ENCODE data around the gene ARID2. TPM values are rescaled to one million over a fixed set of nuclear protein-coding genes. Genes with fewer than 3 reads are reported as not detected.
A peak's percentile ranks its signal among the peaks of the same experiment; 100 is the strongest.

ARID2 gene
- total RNA-seq, 2 donors from 2014 or later, result 30.5 to 36.2 TPM

DNA sequence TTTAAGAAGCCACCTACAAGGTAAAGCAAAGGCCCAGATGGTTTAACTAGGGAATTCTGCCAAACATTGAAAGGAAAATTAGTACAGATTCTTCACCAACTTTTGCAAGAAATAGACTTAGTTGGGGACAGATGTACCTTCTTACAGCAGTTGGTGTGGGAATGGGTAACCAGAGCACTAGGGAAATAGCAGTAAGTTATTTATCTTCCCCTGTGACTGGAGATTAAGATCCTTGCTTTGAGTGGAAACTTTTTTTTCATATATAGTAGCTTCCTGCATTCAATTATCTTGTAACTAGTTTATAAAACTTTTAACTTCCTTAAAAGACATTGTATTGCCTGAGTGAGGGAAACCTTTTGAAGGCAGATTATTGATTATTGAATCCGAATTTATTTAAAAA, 44.2 kb downstream of the ARID2 start:
- Histone ChIP-seq H3K27me3 (replicated peaks; ENCODE audit: insufficient read depth) (no peaks in the 10 kb centered on the region), H3K4me1 (ENCODE audit: control insufficient read depth in 1 of 2, low read depth in 2 of 2) (peaks cover 24 to 25% of the 10 kb centered on the region in 2 donors), H3K36me3 (no peaks in the 10 kb centered on the region), H3K27ac (no peak overlapping the region), H3K4me3 (no peak overlapping the region), H3K9me3 (no peaks in the 10 kb centered on the region)
- TF ChIP-seq, protein P1, sequence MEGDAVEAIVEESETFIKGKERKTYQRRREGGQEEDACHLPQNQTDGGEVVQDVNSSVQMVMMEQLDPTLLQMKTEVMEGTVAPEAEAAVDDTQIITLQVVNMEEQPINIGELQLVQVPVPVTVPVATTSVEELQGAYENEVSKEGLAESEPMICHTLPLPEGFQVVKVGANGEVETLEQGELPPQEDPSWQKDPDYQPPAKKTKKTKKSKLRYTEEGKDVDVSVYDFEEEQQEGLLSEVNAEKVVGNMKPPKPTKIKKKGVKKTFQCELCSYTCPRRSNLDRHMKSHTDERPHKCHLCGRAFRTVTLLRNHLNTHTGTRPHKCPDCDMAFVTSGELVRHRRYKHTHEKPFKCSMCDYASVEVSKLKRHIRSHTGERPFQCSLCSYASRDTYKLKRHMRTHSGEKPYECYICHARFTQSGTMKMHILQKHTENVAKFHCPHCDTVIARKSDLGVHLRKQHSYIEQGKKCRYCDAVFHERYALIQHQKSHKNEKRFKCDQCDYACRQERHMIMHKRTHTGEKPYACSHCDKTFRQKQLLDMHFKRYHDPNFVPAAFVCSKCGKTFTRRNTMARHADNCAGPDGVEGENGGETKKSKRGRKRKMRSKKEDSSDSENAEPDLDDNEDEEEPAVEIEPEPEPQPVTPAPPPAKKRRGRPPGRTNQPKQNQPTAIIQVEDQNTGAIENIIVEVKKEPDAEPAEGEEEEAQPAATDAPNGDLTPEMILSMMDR (IDR thresholded peaks at IDR 0.05), result no peak
- ATAC-seq (ENCODE audit: insufficient number of reproducible peaks, low FRiP score, low read depth), result no peak
- no peak for DNase-seq (ENCODE audit: low spot score)

GRCh38 chr12:45774508-45775162, 45.1 kb downstream of the ARID2 start:
- Histone ChIP-seq H3K27me3 (replicated peaks; ENCODE audit: insufficient read depth) (no peaks in the 10 kb centered on the region), H3K36me3 (no peaks in the 10 kb centered on the region), H3K4me1 (ENCODE audit: control insufficient read depth in 1 of 2, low read depth in 2 of 2) (peaks cover 24 to 25% of the 10 kb centered on the region in 2 donors), H3K9me3 (no peaks in the 10 kb centered on the region), H3K27ac (peak overlapping the region in 1 of 2 donors; percentile 7), H3K4me3 (no peak overlapping the region)
- no peak for ATAC-seq (ENCODE audit: insufficient number of reproducible peaks, low FRiP score, low read depth)
- no peak for DNase-seq (ENCODE audit: low spot score)
- TF ChIP-seq, protein P1 (IDR thresholded peaks at IDR 0.05), result no peak

DNA sequence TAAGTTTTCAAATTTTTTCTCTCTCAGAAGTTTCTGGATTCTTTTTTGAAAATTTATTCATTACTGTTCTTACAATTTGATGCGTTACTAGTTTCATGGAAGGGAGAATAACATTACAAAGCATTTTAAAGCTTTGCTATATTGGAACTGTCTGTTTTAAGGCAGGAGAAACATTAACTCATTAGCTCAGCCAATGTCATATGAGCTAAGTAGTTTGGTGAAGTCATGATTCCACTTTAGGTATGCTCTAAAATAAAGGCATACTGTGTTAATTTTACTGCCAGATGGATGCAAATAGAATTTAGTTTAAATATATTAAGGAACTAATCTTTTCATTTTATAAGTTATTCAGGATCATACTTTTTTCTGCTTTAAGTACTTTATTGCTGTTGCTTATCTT, 46.0 kb downstream of the ARID2 start:
- Histone ChIP-seq H3K36me3 (no peaks in the 10 kb centered on the region), H3K9me3 (no peaks in the 10 kb centered on the region), H3K4me3 (no peak overlapping the region), H3K27me3 (replicated peaks; ENCODE audit: insufficient read depth) (no peaks in the 10 kb centered on the region), H3K4me1 (ENCODE audit: control insufficient read depth in 1 of 2, low read depth in 2 of 2) (peaks cover 24 to 25% of the 10 kb centered on the region in 2 donors), H3K27ac (no peak overlapping the region)
- TF ChIP-seq, protein P1 (IDR thresholded peaks at IDR 0.05), result no peak
- DNase-seq (ENCODE audit: low spot score), result no peak
- no peak for ATAC-seq (ENCODE audit: insufficient number of reproducible peaks, low FRiP score, low read depth)

DNA sequence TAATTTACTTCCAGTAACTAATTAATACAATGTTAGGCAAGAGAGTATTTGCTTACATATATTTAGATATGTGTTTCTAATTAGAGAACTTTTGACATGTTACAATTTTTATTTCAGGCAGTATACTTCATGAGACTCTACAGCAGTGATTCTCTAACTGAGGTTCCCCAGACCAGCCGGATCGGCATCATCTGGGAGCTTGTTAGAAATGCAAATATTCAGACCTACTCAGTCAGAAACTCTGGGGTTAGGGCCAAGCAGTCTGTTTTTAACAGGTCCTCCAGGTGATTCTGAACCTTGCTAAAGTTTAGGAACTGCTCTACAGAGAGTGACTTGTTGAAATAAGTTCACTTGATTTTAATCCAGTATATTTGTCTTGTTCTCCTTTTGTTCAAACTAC, 46.5 kb downstream of the ARID2 start:
- TF ChIP-seq, protein P1 (IDR thresholded peaks at IDR 0.05), result no peak
- Histone ChIP-seq H3K4me1 (ENCODE audit: control insufficient read depth in 1 of 2, low read depth in 2 of 2) (peaks cover 24 to 25% of the 10 kb centered on the region in 2 donors), H3K27me3 (replicated peaks; ENCODE audit: insufficient read depth) (no peaks in the 10 kb centered on the region), H3K9me3 (no peaks in the 10 kb centered on the region), H3K4me3 (no peak overlapping the region), H3K27ac (no peak overlapping the region), H3K36me3 (no peaks in the 10 kb centered on the region)
- DNase-seq (ENCODE audit: low spot score), result no peak
- ATAC-seq (ENCODE audit: insufficient number of reproducible peaks, low FRiP score, low read depth), result no peak

- Histone ChIP-seq H3K36me3 (no peaks in the 10 kb centered on the region), H3K4me1 (ENCODE audit: control insufficient read depth in 1 of 2, low read depth in 2 of 2) (peaks cover 5 to 14% of the 10 kb centered on the region in 2 donors), H3K9me3 (no peaks in the 10 kb centered on the region), H3K27me3 (replicated peaks; ENCODE audit: insufficient read depth) (no peaks in the 10 kb centered on the region), H3K4me3 (no peak overlapping the region), H3K27ac (no peak overlapping the region)
- TF ChIP-seq, protein P1 (IDR thresholded peaks at IDR 0.05), result no peak
- DNase-seq (ENCODE audit: low spot score), result no peak
- no peak for ATAC-seq (ENCODE audit: insufficient number of reproducible peaks, low FRiP score, low read depth)
Measured at GRCh38 chr12:45779936-45780335, 50.4 kb downstream of the ARID2 start.
